Fibroblast of lung (primary cell): ENCODE measurements around the gene MMP11. TPM values are rescaled to one million over a fixed set of nuclear protein-coding genes. Genes with fewer than 3 reads are reported as not detected.
A peak's percentile ranks its signal among the peaks of the same experiment; 100 is the strongest.

Experiments used
- DNase-seq, 2 donors: peaks; one replicate each; pipeline versions ENCODE4 v3.0.0 to v3.0.0-alpha.2; 2010; ENCODE audit warnings: low read depth in 2 of 2
- H2AFZ ChIP-seq: 2 replicates; pipeline ENCODE4 v1.5.1; 2012; ENCODE audit warnings: low read length, control low read depth, inconsistent platforms
- H3K27ac ChIP-seq: 2 replicates; pipeline ENCODE4 v1.5.1; 2011; ENCODE audit warnings: low read length, control low read depth; ENCODE audit not compliant: insufficient read depth
- H3K27me3 ChIP-seq: 2 replicates; pipeline ENCODE4 v1.5.1; 2011; ENCODE audit warnings: mild to moderate bottlenecking, low read length; ENCODE audit not compliant: control insufficient read depth, insufficient read depth
- H3K36me3 ChIP-seq: 2 replicates; pipeline ENCODE4 v1.5.1; 2011; ENCODE audit warnings: low read length; ENCODE audit not compliant: control insufficient read depth, insufficient read depth
- H3K4me1 ChIP-seq: 2 replicates; pipeline ENCODE4 v1.5.1; 2011; ENCODE audit warnings: low read length; ENCODE audit not compliant: control insufficient read depth, insufficient read depth; ENCODE audit errors: extremely low read depth
- H3K4me2 ChIP-seq: 2 replicates; pipeline ENCODE4 v1.5.1; 2011; ENCODE audit warnings: low read length, control low read depth; ENCODE audit not compliant: insufficient read depth; ENCODE audit errors: extremely low read depth
- H3K4me3 ChIP-seq, 4 experiments: fragments of 200-600 bp in 1 of 4; sonication (generic) in 1 of 4; replicated peaks in 1 of 4; 2 replicates each; pipeline ENCODE4 v1.5.1; 2011 to 2016; ENCODE audit warnings: low read length in 4 of 4, low read depth in 3 of 4, mild to moderate bottlenecking in 3 of 4, control low read depth in 2 of 4, inconsistent platforms in 1 of 4, mixed read lengths in 1 of 4; ENCODE audit not compliant: insufficient read depth in 1 of 4; ENCODE audit errors: control extremely low read depth in 1 of 4
- H3K79me2 ChIP-seq: 2 replicates; pipeline ENCODE4 v1.5.1; 2012; ENCODE audit warnings: mild to moderate bottlenecking, low read length, inconsistent platforms; ENCODE audit not compliant: control insufficient read depth, insufficient read depth
- H3K9ac ChIP-seq: 2 replicates; pipeline ENCODE4 v1.5.1; 2011; ENCODE audit warnings: mild to moderate bottlenecking, low read length, control low read depth; ENCODE audit not compliant: insufficient read depth
- H3K9me3 ChIP-seq: 2 replicates; pipeline ENCODE4 v1.5.1; 2012; ENCODE audit warnings: low read depth, low read length; ENCODE audit not compliant: control insufficient read depth, insufficient read depth
- H4K20me1 ChIP-seq: 2 replicates; pipeline ENCODE4 v1.5.1; 2011; ENCODE audit warnings: low read length; ENCODE audit not compliant: control insufficient read depth, insufficient read depth; ENCODE audit errors: extremely low read depth
- CTCF ChIP-seq, 2 donors: IDR thresholded peaks in 1 of 2; conservative IDR thresholded peaks in 1 of 2; 1 replicate in 1 of 2; 2 replicates in 1 of 2; pipeline ENCODE4 v1.5.1; 2011 to 2012; ENCODE audit warnings: low read length in 2 of 2, control low read depth in 1 of 2, inconsistent platforms in 1 of 2, low read depth in 1 of 2, mild to moderate bottlenecking in 1 of 2
- EZH2 ChIP-seq: IDR thresholded peaks from 2 replicates; pipeline ENCODE4 v1.5.1; 2012; ENCODE audit warnings: low read length, control low read depth, mild to moderate bottlenecking; ENCODE audit errors: missing control alignments
- polyA plus RNA-seq, 2 donors: library from polyadenylated mRNA; depleted of rRNA in 1 of 2; stranded (reverse) in 1 of 2; unstranded in 1 of 2; fragments of >200 nt; gene quantifications; 2 replicates each; pipeline ENCODE4 v1.2.1, GENCODE V29; 2011 to 2012; ENCODE audit warnings: missing spikeins in 1 of 2
- total RNA-seq: library from RNA; depleted of rRNA; stranded (reverse); fragments of >200 nt; gene quantifications from 2 replicates; pipeline ENCODE4 v1.2.1, GENCODE V29; 2014

Gene MMP11
- total and polyA plus RNA-seq, 2 donors (not counting 1 experiment from before 2014, with no cell fraction given) = 4.5 to 8.8 TPM

- TF ChIP-seq EZH2 = no peak
- Histone ChIP-seq H3K79me2 (no peaks in the 10 kb centered on the region), H4K20me1 (no peaks in the 10 kb centered on the region), H3K27ac (no peak overlapping the region), H3K36me3 (peaks cover 3% of the 10 kb centered on the region), H3K4me2 (no peak overlapping the region), H3K9me3 (no peaks in the 10 kb centered on the region), H3K4me3 (no peak overlapping the region), H3K4me1 (no peaks in the 10 kb centered on the region), H3K27me3 (no peaks in the 10 kb centered on the region), H2AFZ (no peak overlapping the region), H3K9ac (no peak overlapping the region)
- DNase-seq = no peak
Observed at GRCh38 chr22:23744485-23744884, 28.2 kb upstream of the MMP11 start.

GRCh38 chr22:23745791-23746190 lies 26.9 kb upstream of the MMP11 start:
- Histone ChIP-seq H3K9me3 (no peaks in the 10 kb centered on the region), H2AFZ (no peak overlapping the region), H3K79me2 (no peaks in the 10 kb centered on the region), H3K27ac (no peak overlapping the region), H3K4me2 (no peak overlapping the region), H4K20me1 (no peaks in the 10 kb centered on the region), H3K4me1 (no peaks in the 10 kb centered on the region), H3K4me3 (no peak overlapping the region), H3K27me3 (no peaks in the 10 kb centered on the region), H3K36me3 (peaks cover 3% of the 10 kb centered on the region), H3K9ac (no peak overlapping the region)
- no peak for DNase-seq
- TF ChIP-seq EZH2 (no peak), CTCF (conservative IDR thresholded peaks at IDR 0.05 in 1 of 2, IDR thresholded peaks at IDR 0.05 in 1 of 2; ENCODE audit: low read depth in 1 of 2, low read length in 2 of 2) (no peak)

- Histone ChIP-seq H4K20me1 (no peaks in the 10 kb centered on the region), H3K36me3 (no peaks in the 10 kb centered on the region), H3K4me3 (peak overlapping the region; percentile 80 to 95 (median 85)), H3K27ac (no peak overlapping the region), H3K9ac (no peak overlapping the region), H2AFZ (no peak overlapping the region), H3K9me3 (no peaks in the 10 kb centered on the region), H3K79me2 (no peaks in the 10 kb centered on the region), H3K27me3 (no peaks in the 10 kb centered on the region), H3K4me1 (no peaks in the 10 kb centered on the region), H3K4me2 (peak overlapping the region; percentile 99)
- no peak for TF ChIP-seq CTCF (conservative IDR thresholded peaks at IDR 0.05 in 1 of 2, IDR thresholded peaks at IDR 0.05 in 1 of 2; ENCODE audit: low read depth in 1 of 2, low read length in 2 of 2)
- no peak for TF ChIP-seq EZH2
- DNase-seq = peak in 1 of 2 donors; percentile 25
Observed at GRCh38 chr22:23749841-23750301, 22.8 kb upstream of the MMP11 start.
